ENCODE data around the gene AP4E1. TPM values are rescaled to one million over a fixed set of nuclear protein-coding genes. Genes with fewer than 3 reads are reported as not detected.

The AP4E1 gene
- polyA plus RNA-seq, 1 donor from 2014 or later = 8.6 TPM

- Histone ChIP-seq H4K20me1 (ENCODE audit: insufficient read depth) (no peaks in the 10 kb centered on the region), H3K79me2 (replicated peaks; ENCODE audit: insufficient read depth, low read length) (peaks cover 4% of the 10 kb centered on the region), H3K9me3 (ENCODE audit: low read length) (no peaks in the 10 kb centered on the region), H3K27me3 (ENCODE audit: insufficient read depth, low read depth, low read length) (no peaks in the 10 kb centered on the region), H2AFZ (ENCODE audit: low read depth, low read length) (peak overlapping the region; percentile 56), H3K4me3 (ENCODE audit: low read length) (peak overlapping the region; percentile 96), H3K36me3 (ENCODE audit: insufficient read depth, low read length) (no peaks in the 10 kb centered on the region), H3K27ac (ENCODE audit: low read length) (no peak overlapping the region), H3K4me2 (ENCODE audit: low read length) (peak overlapping the region; percentile 82), H3K9me2 (ENCODE audit: insufficient read depth, low read length) (no peaks in the 10 kb centered on the region), H3K9ac (ENCODE audit: low read length) (peak overlapping the region; percentile 80), H3F3A (ENCODE audit: insufficient read depth, low read length, poor library complexity, severe bottlenecking) (no peaks in the 10 kb centered on the region)
- TF ChIP-seq REST (IDR thresholded peaks at IDR 0.05; ENCODE audit: borderline replicate concordance) = no peak
- TF ChIP-seq POLR2AphosphoS5 (IDR thresholded peaks at IDR 0.05) = no peak
- TF ChIP-seq TAF1 (IDR thresholded peaks at IDR 0.05; ENCODE audit: low read depth) = no peak
- TF ChIP-seq CTCF (IDR thresholded peaks at IDR 0.05; ENCODE audit: poor library complexity, severe bottlenecking) = no peak
- no peak for TF ChIP-seq MXI1 (conservative IDR thresholded peaks at IDR 0.05; ENCODE audit: poor library complexity, severe bottlenecking)
- TF ChIP-seq EP300 (conservative IDR thresholded peaks at IDR 0.05; ENCODE audit: poor library complexity, severe bottlenecking) = no peak
- TF ChIP-seq SMC3 (conservative IDR thresholded peaks at IDR 0.05; ENCODE audit: poor library complexity) = no peak
- no peak for TF ChIP-seq EZH2 (IDR thresholded peaks at IDR 0.05; ENCODE audit: borderline replicate concordance, insufficient read depth, low read length, poor library complexity, severe bottlenecking)
- TF ChIP-seq RAD21 (conservative IDR thresholded peaks at IDR 0.05) = no peak
These were observed 1.4 kb upstream of the AP4E1 start for GRCh38 chr15:50906954-50907600.

GRCh38 chr15:50907601-50908208 lies 778 bp upstream of the AP4E1 start:
- H3K27ac ChIP-seq (ENCODE audit: low read length) = peak overlapping the region; percentile 49
- no peaks in the 10 kb centered on the region for H4K20me1 ChIP-seq (ENCODE audit: insufficient read depth)
- no peaks in the 10 kb centered on the region for H3K27me3 ChIP-seq (ENCODE audit: insufficient read depth, low read depth, low read length)
- peaks cover 4% of the 10 kb centered on the region for H3K79me2 ChIP-seq (replicated peaks; ENCODE audit: insufficient read depth, low read length)
- peak overlapping the region; percentile 96 for H3K4me3 ChIP-seq (ENCODE audit: low read length)
- no peaks in the 10 kb centered on the region for H3F3A ChIP-seq (ENCODE audit: insufficient read depth, low read length, poor library complexity, severe bottlenecking)
- H3K9me2 ChIP-seq (ENCODE audit: insufficient read depth, low read length) = no peaks in the 10 kb centered on the region
- peak overlapping the region; percentile 82 for H3K4me2 ChIP-seq (ENCODE audit: low read length)
- no peaks in the 10 kb centered on the region for H3K9me3 ChIP-seq (ENCODE audit: low read length)
- H3K36me3 ChIP-seq (ENCODE audit: insufficient read depth, low read length) = no peaks in the 10 kb centered on the region
- peak overlapping the region; percentile 56 for H2AFZ ChIP-seq (ENCODE audit: low read depth, low read length)
- peak overlapping the region; percentile 80 for H3K9ac ChIP-seq (ENCODE audit: low read length)
- TF ChIP-seq RAD21 (conservative IDR thresholded peaks at IDR 0.05) (no peak), EZH2 (IDR thresholded peaks at IDR 0.05; ENCODE audit: borderline replicate concordance, insufficient read depth, low read length, poor library complexity, severe bottlenecking) (no peak), MXI1 (conservative IDR thresholded peaks at IDR 0.05; ENCODE audit: poor library complexity, severe bottlenecking) (no peak), REST (IDR thresholded peaks at IDR 0.05; ENCODE audit: borderline replicate concordance) (no peak), POLR2AphosphoS5 (IDR thresholded peaks at IDR 0.05) (no peak)
